GM23338 (cell line): ENCODE data around the gene QRFP. TPM values are rescaled to one million over a fixed set of nuclear protein-coding genes. Genes with fewer than 3 reads are reported as not detected.

Experiments
- ATAC-seq: fragments of 200-7000 bp; cut with Tn5 transposase; 3 replicates; pipeline ENCODE4 v1.9.1; 2020
- DNase-seq: peaks from one replicate; pipeline ENCODE4 v3.0.0-alpha.2; 2015; ENCODE audit warnings: low spot score
- H2AFZ ChIP-seq: fragments of 200-600 bp; sonication (generic); 2 replicates; pipeline ENCODE4 v1.8.0; 2016; ENCODE audit warnings: antibody characterized with exemption, mild to moderate bottlenecking, moderate library complexity
- H3F3A ChIP-seq: fragments of 200-600 bp; sonication (generic); replicated peaks from 2 replicates; pipeline ENCODE4 v1.8.0; 2017; ENCODE audit warnings: antibody characterized with exemption, mixed run types, low read depth
- H3K27ac ChIP-seq: fragments of 200-600 bp; sonication (generic); 2 replicates; pipeline ENCODE4 v1.6.1; 2016; ENCODE audit warnings: low read depth
- H3K27me3 ChIP-seq: fragments of 200-600 bp; sonication (generic); 2 replicates; pipeline ENCODE4 v1.8.0; 2016; ENCODE audit warnings: mild to moderate bottlenecking, mixed run types, moderate library complexity; ENCODE audit not compliant: insufficient read depth
- H3K36me3 ChIP-seq: fragments of 200-600 bp; sonication (generic); 2 replicates; pipeline ENCODE4 v1.8.0; 2016; ENCODE audit warnings: mild to moderate bottlenecking; ENCODE audit not compliant: insufficient read depth
- H3K4me1 ChIP-seq: fragments of 200-600 bp; sonication (generic); 2 replicates; pipeline ENCODE4 v1.8.0; 2016; ENCODE audit warnings: mild to moderate bottlenecking, moderate library complexity; ENCODE audit not compliant: insufficient read depth
- H3K4me2 ChIP-seq: fragments of 200-600 bp; sonication (generic); 2 replicates; pipeline ENCODE4 v1.7.1; 2017; ENCODE audit warnings: mixed run types
- H3K4me3 ChIP-seq: fragments of 200-600 bp; sonication (generic); 2 replicates; pipeline ENCODE4 v1.6.1; 2016; ENCODE audit warnings: mixed run types
- H3K79me2 ChIP-seq: fragments of 200-600 bp; sonication (generic); replicated peaks from 2 replicates; pipeline ENCODE4 v1.8.0; 2017; ENCODE audit warnings: mild to moderate bottlenecking; ENCODE audit not compliant: insufficient read depth
- H3K9me2 ChIP-seq: fragments of 200-600 bp; sonication (generic); 2 replicates; pipeline ENCODE4 v1.8.0; 2017; ENCODE audit not compliant: insufficient read depth
- H4K20me1 ChIP-seq: fragments of 200-600 bp; sonication (generic); replicated peaks from 2 replicates; pipeline ENCODE4 v1.8.0; 2017; ENCODE audit warnings: mild to moderate bottlenecking; ENCODE audit not compliant: insufficient read depth
- H3K27ac Mint-ChIP-seq: 2 replicates; pipeline ENCODE4 v1.8.0; 2020; ENCODE audit warnings: inconsistent platforms, mild to moderate bottlenecking, moderate library complexity, mixed read lengths
- H3K27me3 Mint-ChIP-seq: 3 replicates; pipeline ENCODE4 v1.8.0; 2022; ENCODE audit warnings: low read depth, mild to moderate bottlenecking, moderate library complexity, mixed read lengths, inconsistent platforms; ENCODE audit not compliant: insufficient read depth, poor library complexity
- H3K36me3 Mint-ChIP-seq: 3 replicates; pipeline ENCODE4 v1.8.0; 2021; ENCODE audit warnings: low read depth, mild to moderate bottlenecking, inconsistent platforms, moderate library complexity, mixed read lengths
- H3K4me1 Mint-ChIP-seq: 3 replicates; pipeline ENCODE4 v1.8.0; 2020; ENCODE audit warnings: mild to moderate bottlenecking, inconsistent platforms, mixed read lengths
- H3K4me3 Mint-ChIP-seq: 3 replicates; pipeline ENCODE4 v1.8.0; 2021; ENCODE audit warnings: moderate library complexity, mild to moderate bottlenecking, inconsistent platforms, mixed read lengths
- H3K9me3 Mint-ChIP-seq: 3 replicates; pipeline ENCODE4 v1.8.0; 2020; ENCODE audit warnings: moderate library complexity, mild to moderate bottlenecking, inconsistent platforms, mixed read lengths
- CREB1 ChIP-seq: fragments of 250-450 bp; sonication (Bioruptor Pico); IDR thresholded peaks from 2 replicates; pipeline ENCODE4 v1.5.0; 2020; ENCODE audit warnings: low read depth, mild to moderate bottlenecking, moderate library complexity
- CTCF ChIP-seq, 2 experiments: fragments of 200-600 bp in 1 of 2; sonication (generic) in 1 of 2; conservative IDR thresholded peaks; 2 replicates each; pipeline versions ENCODE4 v1.5.1 to v1.6.1; 2016 to 2017; ENCODE audit warnings: antibody characterized with exemption in 2 of 2, low read depth in 2 of 2, mild to moderate bottlenecking in 2 of 2, moderate library complexity in 1 of 2
- ETS1 ChIP-seq: IDR thresholded peaks from 2 replicates; pipeline ENCODE4 v1.6.1; 2016; ENCODE audit warnings: antibody characterized with exemption
- EZH2 ChIP-seq: fragments of 200-600 bp; sonication (generic); IDR thresholded peaks from one replicate; pipeline ENCODE4 v1.8.0; 2017; ENCODE audit warnings: antibody characterized with exemption, mild to moderate bottlenecking, low read depth; ENCODE audit not compliant: unreplicated experiment
- EZH2phosphoT487 ChIP-seq: fragments of 200-600 bp; sonication (generic); IDR thresholded peaks from one replicate; pipeline ENCODE4 v1.8.1; 2018; ENCODE audit warnings: antibody characterized with exemption; ENCODE audit not compliant: unreplicated experiment
- JUNB ChIP-seq: IDR thresholded peaks from one replicate; pipeline ENCODE4 v1.6.1; 2016; ENCODE audit warnings: antibody characterized with exemption; ENCODE audit not compliant: unreplicated experiment
- NANOG ChIP-seq: IDR thresholded peaks from 2 replicates; pipeline ENCODE4 v1.6.1; 2016; ENCODE audit warnings: antibody characterized with exemption, borderline replicate concordance
- POLR2AphosphoS5 ChIP-seq: IDR thresholded peaks from 2 replicates; pipeline ENCODE4 v1.6.1; 2016; ENCODE audit warnings: antibody characterized with exemption, low read depth
- REST ChIP-seq: IDR thresholded peaks from one replicate; pipeline ENCODE4 v1.6.1; 2018; ENCODE audit warnings: antibody characterized with exemption; ENCODE audit not compliant: unreplicated experiment
- STAT1 ChIP-seq: IDR thresholded peaks from one replicate; pipeline ENCODE4 v1.6.1; 2016; ENCODE audit warnings: antibody characterized with exemption; ENCODE audit not compliant: unreplicated experiment
- ZNF114 ChIP-seq: fragments of 250-450 bp; sonication (Bioruptor Pico); IDR thresholded peaks from 2 replicates; pipeline ENCODE4 v1.5.0; 2020; ENCODE audit warnings: mild to moderate bottlenecking, moderate library complexity
- ZNF331 ChIP-seq: fragments of 250-450 bp; sonication (Bioruptor Pico); IDR thresholded peaks from 2 replicates; pipeline ENCODE4 v1.5.0; 2020; ENCODE audit warnings: low read depth, mild to moderate bottlenecking, moderate library complexity
- ZNF462 ChIP-seq: fragments of 250-450 bp; sonication (Bioruptor Pico); IDR thresholded peaks from 2 replicates; pipeline ENCODE4 v1.5.0; 2020; ENCODE audit warnings: mild to moderate bottlenecking, moderate library complexity
- polyA plus RNA-seq: library from polyadenylated mRNA; unstranded; fragments of >200 nt; fragmentation: Nextera tagmentation; extraction: Ambion mirVana; gene quantifications from 2 replicates; pipeline ENCODE4 v1.2.1, GENCODE V29; 2016
- total RNA-seq: library from RNA; depleted of rRNA; stranded (reverse); fragments of >200 nt; shearing (Covaris generic); gene quantifications from 2 replicates; pipeline ENCODE4 v1.2.3, GENCODE V29; 2014

The QRFP gene
- total and polyA plus RNA-seq, 2 experiments from 2014 or later = not detected

GRCh38 chr9:130911254-130912049, 14.8 kb upstream of the QRFP start:
- Histone ChIP-seq H3K27me3 (no peaks in the 10 kb centered on the region), H4K20me1 (no peaks in the 10 kb centered on the region), H3K27ac (no peak overlapping the region), H3K4me1 (no peaks in the 10 kb centered on the region), H3K79me2 (no peaks in the 10 kb centered on the region), H3F3A (no peaks in the 10 kb centered on the region), H3K36me3 (no peaks in the 10 kb centered on the region), H3K4me3 (no peak overlapping the region), H3K9me2 (no peaks in the 10 kb centered on the region), H2AFZ (no peak overlapping the region), H3K4me2 (no peak overlapping the region)
- ATAC-seq (no peak), DNase-seq (no peak)
- peaks cover 9% of the 10 kb centered on the region for H3K27me3 Mint-ChIP-seq
- H3K27ac Mint-ChIP-seq = no peak overlapping the region
- H3K4me3 Mint-ChIP-seq = no peak overlapping the region
- no peak for TF ChIP-seq REST
- no peak for TF ChIP-seq CTCF (conservative IDR thresholded peaks at IDR 0.05; ENCODE audit: low read depth in 2 of 2)
- TF ChIP-seq POLR2AphosphoS5 = no peak
- no peak for TF ChIP-seq EZH2
- TF ChIP-seq JUNB = no peak
- no peak for TF ChIP-seq ZNF114 (CRISPR knock-in tag)
- no peak for TF ChIP-seq ETS1
- TF ChIP-seq ZNF331 (CRISPR knock-in tag) = no peak
- no peak for TF ChIP-seq EZH2phosphoT487
- TF ChIP-seq STAT1 = no peak
- TF ChIP-seq CREB1 (CRISPR knock-in tag) = no peak
- TF ChIP-seq ZNF462 (CRISPR knock-in tag) = no peak
- TF ChIP-seq NANOG = no peak
- no peaks in the 10 kb centered on the region for H3K36me3 Mint-ChIP-seq
- H3K4me1 Mint-ChIP-seq = peaks cover 18% of the 10 kb centered on the region
- no peaks in the 10 kb centered on the region for H3K9me3 Mint-ChIP-seq
